Measurements from ENCODE around the gene ANKMY1. TPM values are rescaled to one million over a fixed set of nuclear protein-coding genes. Genes with fewer than 3 reads are reported as not detected.

ANKMY1 gene
- polyA plus RNA-seq, 3 donors, result 2.1 to 22.9 (median 2.9) TPM

DNA sequence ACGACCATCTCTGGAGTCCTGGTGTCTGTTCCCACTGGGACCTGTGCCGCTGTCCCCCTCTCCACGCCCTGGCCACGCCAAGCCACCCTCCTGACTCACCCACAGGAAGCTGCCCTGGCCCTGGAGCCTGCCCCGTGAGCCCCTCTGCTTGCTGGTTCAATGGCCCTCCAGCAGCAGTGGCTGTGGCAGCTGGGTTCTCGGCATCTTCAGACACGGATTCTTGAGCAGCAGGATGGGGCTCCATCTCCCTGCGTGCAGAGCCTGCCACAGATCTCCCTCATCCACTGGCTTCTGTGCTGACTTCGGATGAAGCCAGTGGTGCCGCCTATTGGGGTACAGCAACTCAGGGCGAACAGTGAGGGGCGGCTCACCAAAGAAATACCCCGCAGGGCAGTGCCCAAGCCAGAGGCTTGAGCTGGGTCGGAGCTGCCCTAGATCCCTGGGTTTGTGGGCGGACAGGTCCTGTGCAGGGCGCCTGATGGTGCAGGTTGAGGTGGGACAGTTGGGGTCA lies 42.7 kb upstream of the ANKMY1 start:
- Mint-ChIP-seq H3K4me1 (peaks cover 9% of the 10 kb centered on the region), H3K9me3 (no peaks in the 10 kb centered on the region), H3K27me3 (ENCODE audit: low read depth in 3 of 3) (peaks cover 0 to 4% (median 0%) of the 10 kb centered on the region in 3 donors), H3K4me3 (no peak overlapping the region), H3K36me3 (peaks cover 32 to 57% of the 10 kb centered on the region in 2 donors), H3K27ac (peak overlapping the region in 1 of 7 donors; percentile 46)
- Histone ChIP-seq H3K36me3 (replicated peaks in 1 of 2; ENCODE audit: control insufficient read depth in 1 of 2, insufficient read depth in 2 of 2, low read length in 2 of 2) (peaks cover 41 to 68% of the 10 kb centered on the region in 2 donors), H3K9me3 (replicated peaks in 1 of 2; ENCODE audit: control insufficient read depth in 1 of 2, insufficient read depth in 1 of 2, low read length in 2 of 2) (no peaks in the 10 kb centered on the region), H2AFZ (ENCODE audit: insufficient read depth, low read depth, low read length, poor library complexity, severe bottlenecking) (no peak overlapping the region), H3K4me2 (replicated peaks; ENCODE audit: extremely low read depth, low read length, poor library complexity, severe bottlenecking) (no peak overlapping the region), H3K9ac (ENCODE audit: insufficient read depth, low read length, poor library complexity, severe bottlenecking) (no peak overlapping the region), H3K27ac (ENCODE audit: low read depth in 1 of 2, low read length in 2 of 2) (no peak overlapping the region), H3K4me3 (replicated peaks in 1 of 3; ENCODE audit: low read depth in 2 of 3, low read length in 3 of 3) (no peak overlapping the region), H3K79me2 (ENCODE audit: insufficient read depth, low read length) (no peaks in the 10 kb centered on the region), H3K27me3 (ENCODE audit: control insufficient read depth in 2 of 2, insufficient read depth in 2 of 2, low read length in 2 of 2) (no peaks in the 10 kb centered on the region), H4K20me1 (ENCODE audit: insufficient read depth, low read length) (no peaks in the 10 kb centered on the region), H3K4me1 (ENCODE audit: control insufficient read depth in 1 of 2, insufficient read depth in 2 of 2, low read length in 2 of 2) (peaks cover 9 to 11% of the 10 kb centered on the region in 2 donors)
- TF ChIP-seq, protein P1, sequence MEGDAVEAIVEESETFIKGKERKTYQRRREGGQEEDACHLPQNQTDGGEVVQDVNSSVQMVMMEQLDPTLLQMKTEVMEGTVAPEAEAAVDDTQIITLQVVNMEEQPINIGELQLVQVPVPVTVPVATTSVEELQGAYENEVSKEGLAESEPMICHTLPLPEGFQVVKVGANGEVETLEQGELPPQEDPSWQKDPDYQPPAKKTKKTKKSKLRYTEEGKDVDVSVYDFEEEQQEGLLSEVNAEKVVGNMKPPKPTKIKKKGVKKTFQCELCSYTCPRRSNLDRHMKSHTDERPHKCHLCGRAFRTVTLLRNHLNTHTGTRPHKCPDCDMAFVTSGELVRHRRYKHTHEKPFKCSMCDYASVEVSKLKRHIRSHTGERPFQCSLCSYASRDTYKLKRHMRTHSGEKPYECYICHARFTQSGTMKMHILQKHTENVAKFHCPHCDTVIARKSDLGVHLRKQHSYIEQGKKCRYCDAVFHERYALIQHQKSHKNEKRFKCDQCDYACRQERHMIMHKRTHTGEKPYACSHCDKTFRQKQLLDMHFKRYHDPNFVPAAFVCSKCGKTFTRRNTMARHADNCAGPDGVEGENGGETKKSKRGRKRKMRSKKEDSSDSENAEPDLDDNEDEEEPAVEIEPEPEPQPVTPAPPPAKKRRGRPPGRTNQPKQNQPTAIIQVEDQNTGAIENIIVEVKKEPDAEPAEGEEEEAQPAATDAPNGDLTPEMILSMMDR (IDR thresholded peaks at IDR 0.05), result no peak
- intact Hi-C loops (cut with micrococcal nuclease), result loop anchor here in 1 of 2 donors (10.0 kb wide), 1 partner anchor 64 kb away; no protein-coding TSS in a partner anchor
- DNase-seq, result no peak
- 94% methylated on average over 16 of the region's 16 CpGs for WGBS (ENCODE audit: insufficient coverage)

DNA sequence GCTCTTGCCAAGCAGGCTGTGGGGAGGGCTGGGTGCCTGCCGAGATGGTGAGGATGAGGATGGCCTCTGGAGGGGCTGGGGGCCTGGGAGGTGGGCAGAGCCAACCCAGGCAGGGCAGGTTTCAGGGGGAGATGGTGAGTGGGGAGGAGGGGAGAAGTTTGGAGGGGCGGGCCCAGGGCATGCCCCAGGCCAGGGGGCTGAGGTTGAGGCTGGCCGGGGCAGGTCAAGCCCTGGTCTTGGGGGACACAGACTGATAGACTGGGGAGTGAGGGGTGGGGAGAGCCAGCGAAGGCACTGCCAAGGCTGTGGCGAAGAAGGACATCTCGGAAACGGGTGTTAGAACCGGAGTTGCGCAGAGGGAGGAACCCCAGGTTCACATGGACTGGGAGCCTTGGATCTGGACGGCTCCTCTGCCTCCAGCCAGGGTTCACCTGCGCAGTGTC lies 41.4 kb upstream of the ANKMY1 start:
- Mint-ChIP-seq H3K4me3 (no peak overlapping the region), H3K27me3 (ENCODE audit: low read depth in 3 of 3) (peaks cover 0 to 3% (median 0%) of the 10 kb centered on the region in 3 donors), H3K36me3 (peaks cover 36 to 68% of the 10 kb centered on the region in 2 donors), H3K4me1 (peaks cover 3% of the 10 kb centered on the region), H3K9me3 (no peaks in the 10 kb centered on the region), H3K27ac (no peak overlapping the region)
- Histone ChIP-seq H3K27ac (ENCODE audit: low read depth in 1 of 2, low read length in 2 of 2) (no peak overlapping the region), H3K4me3 (replicated peaks in 1 of 3; ENCODE audit: low read depth in 2 of 3, low read length in 3 of 3) (no peak overlapping the region), H3K4me1 (ENCODE audit: control insufficient read depth in 1 of 2, insufficient read depth in 2 of 2, low read length in 2 of 2) (peaks cover 4% of the 10 kb centered on the region in 2 donors), H3K9ac (ENCODE audit: insufficient read depth, low read length, poor library complexity, severe bottlenecking) (no peak overlapping the region), H4K20me1 (ENCODE audit: insufficient read depth, low read length) (peaks cover 13% of the 10 kb centered on the region), H3K79me2 (ENCODE audit: insufficient read depth, low read length) (peaks cover 3% of the 10 kb centered on the region), H3K36me3 (replicated peaks in 1 of 2; ENCODE audit: control insufficient read depth in 1 of 2, insufficient read depth in 2 of 2, low read length in 2 of 2) (peaks cover 51 to 81% of the 10 kb centered on the region in 2 donors), H3K27me3 (ENCODE audit: control insufficient read depth in 2 of 2, insufficient read depth in 2 of 2, low read length in 2 of 2) (no peaks in the 10 kb centered on the region), H2AFZ (ENCODE audit: insufficient read depth, low read depth, low read length, poor library complexity, severe bottlenecking) (no peak overlapping the region), H3K4me2 (replicated peaks; ENCODE audit: extremely low read depth, low read length, poor library complexity, severe bottlenecking) (no peak overlapping the region), H3K9me3 (replicated peaks in 1 of 2; ENCODE audit: control insufficient read depth in 1 of 2, insufficient read depth in 1 of 2, low read length in 2 of 2) (no peaks in the 10 kb centered on the region)
- WGBS (ENCODE audit: insufficient coverage), result 93% methylated on average over 3 of the region's 11 CpGs
- TF ChIP-seq, protein P1 (IDR thresholded peaks at IDR 0.05), result no peak
- DNase-seq, result no peak
- intact Hi-C loops (cut with micrococcal nuclease), result no loop called here

Measured in CD14-positive monocyte (primary cell).